GM19324 (cell line): Measurements from ENCODE around the gene TSPAN11.

Source experiments
- ATAC-seq: cut with Tn5 transposase; IDR thresholded peaks from one replicate; pipeline ENCODE4 v1.9.1; 2021; ENCODE audit warnings: mild to moderate bottlenecking, moderate library complexity; ENCODE audit not compliant: unreplicated experiment, low FRiP score

TSPAN11 gene

DNA sequence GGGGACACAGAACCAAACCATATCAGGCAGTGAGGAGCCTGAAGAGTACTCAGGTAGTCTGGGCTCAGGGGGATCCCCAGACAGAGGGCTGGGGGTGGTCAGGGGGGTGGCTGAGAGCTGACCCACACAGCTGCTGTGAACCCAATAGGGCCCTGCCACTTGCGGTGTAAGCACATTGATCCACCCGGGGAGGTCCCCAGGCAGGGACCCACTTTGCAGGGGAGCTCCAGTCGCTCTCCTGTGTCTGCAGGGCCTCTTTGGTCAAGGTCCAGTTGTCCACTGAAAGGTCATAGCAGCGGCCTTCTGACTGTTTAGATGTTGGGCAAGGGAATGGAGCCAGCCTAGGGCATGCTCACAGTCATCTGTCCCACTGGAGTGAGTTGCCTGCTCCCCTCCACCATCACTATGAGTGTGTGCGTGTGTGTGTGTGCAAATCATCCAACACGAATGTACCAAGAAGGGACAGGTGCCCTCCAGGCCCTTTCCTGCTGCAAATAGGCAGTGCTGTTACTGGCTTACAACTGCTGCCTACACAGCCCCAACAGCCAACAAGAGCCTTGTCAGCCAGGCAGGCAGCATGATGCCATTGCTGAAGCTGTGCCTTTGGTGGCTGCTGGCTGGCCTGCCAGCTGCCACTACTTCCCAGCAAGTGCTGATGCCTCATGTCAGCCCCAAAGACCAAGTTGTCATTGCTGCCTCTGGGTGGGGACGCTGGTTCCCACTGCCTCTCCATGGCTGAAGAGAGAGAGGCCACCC lies 71.3 kb downstream of the TSPAN11 start:
- no peak for ATAC-seq

DNA sequence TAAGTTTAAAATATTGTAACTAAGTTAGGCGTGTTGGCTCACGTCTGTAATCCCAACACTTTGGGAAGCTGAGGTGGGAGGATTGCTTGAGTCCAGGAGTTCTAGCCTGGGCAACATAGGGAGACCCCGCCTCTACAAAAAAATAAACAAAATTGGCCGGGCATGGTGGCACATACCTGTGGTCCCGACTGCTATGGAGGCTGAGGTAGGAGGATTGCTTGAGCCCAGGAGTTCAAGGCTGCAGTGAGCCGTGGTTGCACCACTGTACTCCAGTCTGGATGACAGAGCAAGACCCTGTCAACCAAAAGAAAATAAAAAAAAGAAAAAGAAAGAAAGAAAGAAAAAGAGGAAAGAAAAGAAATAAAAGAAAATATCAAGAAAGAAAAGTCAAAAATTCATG lies 72.5 kb downstream of the TSPAN11 start:
- ATAC-seq = no peak

DNA sequence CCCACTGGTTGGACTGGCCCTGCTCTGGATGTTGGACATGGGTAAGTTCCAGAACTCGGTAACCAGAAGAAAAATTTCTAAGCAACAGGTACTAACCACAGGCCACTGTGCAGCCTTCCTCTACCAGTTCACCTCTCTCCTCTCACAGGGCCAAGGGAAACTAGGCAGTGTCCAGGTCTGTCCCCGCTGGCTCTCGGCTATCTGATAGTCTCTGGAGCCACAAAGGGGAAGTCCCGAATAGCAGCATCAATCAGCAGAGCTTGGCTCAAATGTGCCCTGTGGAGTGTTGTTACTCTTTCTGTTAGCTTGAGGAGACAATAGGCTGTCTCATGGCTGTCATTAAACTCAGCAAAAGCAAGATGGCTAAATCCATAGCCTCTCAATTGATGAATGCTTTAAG lies 73.2 kb downstream of the TSPAN11 start:
- no peak for ATAC-seq

DNA sequence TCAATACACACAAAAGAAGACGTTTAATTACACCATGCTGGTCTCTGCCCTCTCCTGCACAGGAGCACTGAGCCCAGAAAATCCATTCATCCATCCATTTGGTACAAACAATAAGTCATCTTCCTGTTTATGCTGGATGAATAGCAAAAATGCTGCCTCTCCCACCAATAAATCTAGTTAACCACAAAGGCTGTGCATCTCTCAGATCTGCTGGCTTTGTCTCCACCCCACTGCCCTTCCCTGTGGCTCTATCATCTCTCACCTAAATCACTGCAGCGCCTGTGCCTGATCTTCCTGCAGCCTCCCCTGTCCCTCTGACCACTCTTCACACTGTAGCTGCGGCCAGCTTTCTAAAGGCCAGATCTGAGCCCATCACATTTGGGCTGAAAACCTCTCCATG lies 74.2 kb downstream of the TSPAN11 start:
- ATAC-seq = no peak

- ATAC-seq = no peak
Observed at GRCh38 chr12:31001581-31002360, 75.2 kb downstream of the TSPAN11 start.

GRCh38 chr12:31002361-31002725 lies 75.8 kb downstream of the TSPAN11 start:
- no peak for ATAC-seq

- ATAC-seq = no peak
Observed at GRCh38 chr12:31002999-31003398, 76.5 kb downstream of the TSPAN11 start.

- no peak for ATAC-seq
Observed at GRCh38 chr12:31003861-31004640, 77.5 kb downstream of the TSPAN11 start.

GRCh38 chr12:31004666-31005065 lies 78.1 kb downstream of the TSPAN11 start:
- ATAC-seq = no peak

DNA sequence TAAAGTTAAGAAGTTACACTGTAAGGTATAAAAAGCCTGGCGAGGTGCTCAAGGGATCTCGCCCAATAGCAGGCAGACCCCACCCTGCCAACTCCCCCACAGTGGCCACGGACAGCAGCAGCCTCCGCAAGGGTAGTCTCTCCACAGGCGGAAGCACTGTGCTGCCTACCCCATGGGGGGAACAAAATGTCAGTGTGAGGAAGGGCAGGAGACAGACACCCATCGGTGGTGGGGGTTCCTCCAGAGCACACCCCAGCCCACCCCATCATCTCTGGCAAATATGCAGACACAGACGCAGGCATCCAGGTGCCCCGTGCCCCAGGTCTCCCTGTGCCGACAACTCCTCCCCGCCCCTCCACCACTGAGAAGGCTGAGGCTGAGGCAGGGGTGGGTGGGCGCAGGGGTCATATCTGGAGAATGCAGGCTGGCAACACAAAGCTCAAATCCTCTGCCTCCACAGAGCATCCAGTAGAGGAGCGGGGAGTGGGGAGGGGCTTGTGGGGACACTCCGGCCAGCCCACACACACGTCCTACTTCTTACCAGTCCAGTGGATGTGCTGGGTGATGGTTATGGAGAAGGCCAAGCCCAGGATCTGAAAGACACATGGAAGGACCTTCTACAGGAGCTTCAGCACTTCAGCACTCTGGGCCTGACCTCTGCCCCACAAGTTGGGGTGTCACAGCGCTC lies 78.9 kb downstream of the TSPAN11 start:
- no peak for ATAC-seq

DNA sequence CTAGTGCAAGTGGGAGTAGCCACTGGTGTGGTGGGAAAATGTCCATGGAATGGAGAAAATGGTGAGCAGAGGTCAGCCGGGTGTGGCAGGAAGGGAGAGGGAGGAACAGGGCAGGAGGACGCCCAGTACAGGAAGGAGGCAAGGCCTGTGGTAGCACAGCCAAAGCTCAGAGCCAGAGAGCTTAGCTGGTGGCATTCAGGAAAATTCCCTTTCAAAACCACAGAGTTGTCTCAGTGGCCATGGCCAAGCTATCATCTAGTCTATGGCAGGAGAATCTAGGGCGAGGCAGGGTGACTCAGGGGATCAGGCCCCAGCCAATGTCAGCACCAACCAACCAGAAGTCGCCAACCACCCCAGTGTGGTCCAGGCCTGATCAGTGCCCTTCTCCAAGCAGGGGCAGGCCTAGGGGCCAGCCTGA lies 79.4 kb downstream of the TSPAN11 start:
- ATAC-seq = no peak

DNA sequence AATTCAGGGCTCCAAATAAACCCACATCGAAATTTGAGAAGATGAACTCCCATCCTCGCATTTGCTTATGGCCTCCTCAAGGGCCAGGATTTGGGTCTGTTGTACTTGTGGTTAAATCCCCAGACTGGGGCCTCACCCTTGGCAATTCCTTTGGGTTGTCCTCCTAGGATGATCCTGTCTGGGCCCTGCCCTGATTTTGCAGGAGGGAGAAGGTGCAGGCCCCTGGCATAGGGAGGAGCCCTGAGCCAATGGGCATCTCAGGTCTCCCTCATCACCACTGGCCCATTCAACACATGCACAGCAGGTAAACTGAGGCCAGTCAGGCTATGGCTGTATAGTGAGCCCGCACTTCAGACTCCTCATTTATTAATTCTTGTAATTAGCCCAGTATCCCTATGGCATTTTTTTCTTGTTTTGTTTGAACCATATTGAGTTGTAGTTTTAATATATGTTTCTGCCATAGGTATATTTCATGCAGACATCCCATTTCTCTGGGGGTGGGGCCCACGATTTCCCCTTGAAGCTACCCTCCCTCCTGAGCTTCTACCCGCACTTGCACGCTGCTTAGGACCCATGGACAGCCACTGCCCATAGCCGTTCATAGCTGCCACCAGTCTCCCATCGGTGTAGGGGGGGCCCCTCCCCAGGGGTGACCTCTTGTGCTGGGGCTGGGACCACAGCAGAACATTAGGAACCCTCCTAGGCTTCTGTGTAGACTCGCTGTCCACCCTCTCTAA lies 80.0 kb downstream of the TSPAN11 start:
- ATAC-seq = no peak

- ATAC-seq = no peak
Observed at GRCh38 chr12:31007153-31007495, 80.6 kb downstream of the TSPAN11 start.

- ATAC-seq = no peak
Observed at GRCh38 chr12:31007636-31008175, 81.2 kb downstream of the TSPAN11 start.

- no peak for ATAC-seq
Observed at GRCh38 chr12:31008241-31008761, 81.8 kb downstream of the TSPAN11 start.

GRCh38 chr12:31008961-31009840 lies 82.7 kb downstream of the TSPAN11 start:
- ATAC-seq = no peak

GRCh38 chr12:31009976-31010375 lies 83.4 kb downstream of the TSPAN11 start:
- no peak for ATAC-seq

DNA sequence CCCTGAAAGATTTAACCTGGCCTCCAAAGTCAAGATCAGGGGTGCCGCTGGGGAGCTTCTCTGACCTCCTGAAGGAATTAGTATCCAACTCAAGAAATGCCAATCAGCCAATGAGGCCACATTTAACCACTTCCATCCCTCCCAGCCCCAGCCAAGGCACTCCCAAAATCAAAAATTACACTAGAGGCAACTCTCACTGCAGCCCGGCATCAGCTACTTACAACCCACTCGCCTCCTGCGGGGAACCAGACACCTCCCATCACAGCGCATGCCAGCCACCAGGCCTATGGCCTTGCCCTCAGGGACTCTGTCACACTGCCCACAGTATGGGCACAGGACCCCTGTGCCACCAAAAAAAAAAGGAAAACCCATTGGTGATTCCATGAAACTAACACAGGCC lies 84.8 kb downstream of the TSPAN11 start:
- ATAC-seq = no peak
